ENCODE measurements around the gene KRTAP4-11.
A peak's percentile ranks its signal among the peaks of the same experiment; 100 is the strongest.
"Not testable (repeated sequence)": the region's sequence is repeated elsewhere in the genome, so short reads cannot be mapped to it uniquely, and the experiment has no call there.

KRTAP4-11 gene

DNA sequence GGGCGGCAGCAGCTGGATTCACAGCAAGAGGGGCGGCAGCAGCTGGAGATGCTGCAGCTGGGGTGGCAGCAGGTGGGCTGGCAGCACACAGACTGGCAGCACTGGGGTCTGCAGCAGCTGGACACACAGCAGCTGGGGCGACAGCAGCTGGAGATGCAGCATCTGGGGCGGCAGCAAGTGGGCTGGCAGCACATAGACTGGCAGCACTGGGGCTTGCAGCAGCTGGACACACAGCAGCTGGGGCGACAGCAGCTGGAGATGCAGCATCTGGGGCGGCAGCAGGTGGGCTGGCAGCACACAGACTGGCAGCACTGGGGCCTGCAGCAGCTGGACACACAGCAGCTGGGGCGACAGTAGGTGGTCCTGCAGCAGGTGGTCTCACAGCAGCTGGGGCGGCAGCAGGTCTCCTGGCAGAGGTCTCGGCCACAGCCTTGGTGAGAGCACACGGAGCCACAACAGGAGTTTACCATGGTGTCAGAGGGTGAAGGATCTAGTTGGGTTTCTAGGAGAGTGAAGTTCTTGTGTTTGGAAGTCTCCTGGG lies at the start of gene KRTAP4-11:
TSS of gene KRTAP4-11 (minus strand) at position 528 of the 541 bp plus-strand sequence. CDS start at position 470, 58 bp downstream.
- not testable (repeated sequence) for DNase-seq

DNA sequence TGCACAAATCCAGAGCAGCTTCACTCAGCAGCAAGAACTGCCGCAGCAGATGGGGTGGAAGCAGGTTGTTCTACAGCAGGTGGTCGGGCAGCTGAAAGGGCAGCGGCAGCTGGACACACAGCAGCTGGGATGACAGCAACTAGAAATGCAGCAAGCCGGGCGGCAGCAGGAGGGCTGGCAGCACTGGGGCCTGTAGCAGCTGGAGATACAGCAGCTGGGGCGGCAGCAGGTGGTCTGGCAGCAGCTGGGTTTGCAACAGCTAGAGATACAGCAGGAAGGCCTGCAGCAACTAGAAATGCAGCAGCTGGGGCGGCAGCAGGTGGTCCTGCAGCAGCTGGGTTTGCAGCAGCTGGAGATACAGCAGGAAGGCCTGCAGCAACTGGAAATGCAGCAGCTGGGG lies 49.4 kb upstream of the KRTAP4-11 start:
- DNase-seq = no peak

DNA sequence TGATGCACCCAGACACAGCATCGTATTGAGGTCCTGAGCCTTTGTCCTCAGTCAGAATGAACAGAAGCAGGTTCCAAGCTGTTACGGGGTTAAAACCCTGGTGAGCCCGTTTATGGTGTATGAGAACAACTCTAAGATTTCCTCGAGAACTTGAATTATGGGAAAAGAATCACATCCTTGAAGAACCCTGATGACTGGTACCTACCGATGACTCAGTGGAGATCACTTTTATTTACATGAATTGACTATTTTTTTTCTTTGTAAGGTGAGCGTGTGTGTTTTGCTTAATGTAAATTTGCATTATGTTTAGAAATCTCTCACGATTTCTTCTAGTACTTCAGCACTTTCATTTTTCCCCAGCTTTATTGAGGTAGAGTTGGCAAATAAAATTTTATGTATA lies 45.7 kb upstream of the KRTAP4-11 start:
- no peak for DNase-seq

GRCh38 chr17:41160648-41161047 lies 42.5 kb upstream of the KRTAP4-11 start, which contains the start of gene KRTAP4-4:
Gene KRTAP4-4 (minus strand): TSS chr17:41160748. CDS start chr17:41160691, 57 bp downstream.
- no peak for DNase-seq

GRCh38 chr17:41160190-41160589 lies 42.0 kb upstream of the KRTAP4-11 start:
- not testable (repeated sequence) for DNase-seq

DNA sequence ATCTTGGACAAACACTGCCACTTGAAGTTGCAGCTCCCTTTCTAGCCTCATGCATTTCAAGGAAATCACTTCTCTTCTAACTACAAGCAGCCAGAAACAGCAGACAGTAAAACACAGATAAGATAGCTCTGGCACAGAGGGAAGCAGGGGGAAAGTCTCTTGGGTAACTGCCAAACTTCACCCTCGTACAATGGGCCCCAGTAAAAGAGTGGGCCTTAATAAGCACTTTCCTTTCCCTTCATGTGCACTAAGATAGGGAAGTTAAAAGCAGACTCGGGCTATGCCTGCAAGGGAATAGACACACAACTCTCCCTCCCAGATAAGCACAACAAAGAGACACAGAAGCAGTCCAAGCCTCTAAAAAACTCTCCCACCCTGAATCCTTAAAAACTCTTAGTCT lies 35.7 kb upstream of the KRTAP4-11 start:
- no peak for DNase-seq

DNA sequence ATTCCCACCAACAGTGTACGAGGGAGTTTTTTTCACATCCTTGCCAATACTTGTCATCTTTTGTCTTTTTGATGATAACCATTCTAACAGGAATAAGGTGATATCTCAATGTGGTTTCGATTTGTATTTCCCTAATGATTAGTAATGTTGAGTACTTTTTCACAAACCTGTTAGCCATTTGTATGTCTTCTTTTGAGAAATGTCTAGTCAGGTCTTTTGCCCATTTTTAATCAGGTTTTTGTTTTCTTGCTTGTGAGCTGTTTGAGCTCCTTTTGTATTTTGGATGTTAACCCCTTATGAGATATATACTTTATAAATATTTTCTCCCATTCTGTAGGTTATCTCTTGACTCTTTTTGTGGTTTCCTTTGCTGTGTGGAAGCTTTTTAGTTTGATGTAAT lies 33.4 kb upstream of the KRTAP4-11 start:
- no peak for DNase-seq

DNA sequence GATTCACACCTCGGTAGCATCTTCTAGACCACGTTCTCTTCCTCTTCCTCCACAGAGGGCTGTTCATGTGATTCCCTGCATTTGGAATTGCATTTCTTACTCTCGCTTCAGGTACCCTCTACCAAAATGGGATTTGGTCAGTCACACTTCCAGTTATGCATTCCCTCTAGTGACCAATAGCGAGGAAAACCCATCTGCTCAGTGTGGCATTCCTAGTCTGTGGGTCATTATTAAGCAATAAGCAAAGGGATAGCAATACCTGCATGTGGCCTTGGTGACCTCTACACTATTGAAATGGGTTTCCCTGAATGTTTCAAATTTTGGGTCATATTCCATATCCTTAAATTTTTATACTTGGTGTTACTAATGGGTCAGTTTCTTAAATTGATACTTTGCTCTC lies 31.9 kb upstream of the KRTAP4-11 start:
- DNase-seq = no peak

GRCh38 chr17:41149652-41149985 lies 31.4 kb upstream of the KRTAP4-11 start, which contains the start of gene KRTAP4-5:
Gene KRTAP4-5 (minus strand): TSS chr17:41149825. CDS start chr17:41149767, 58 bp downstream.
- DNase-seq = no peak

GRCh38 chr17:41148971-41149651 lies 30.9 kb upstream of the KRTAP4-11 start:
- DNase-seq = not testable (repeated sequence)

DNA sequence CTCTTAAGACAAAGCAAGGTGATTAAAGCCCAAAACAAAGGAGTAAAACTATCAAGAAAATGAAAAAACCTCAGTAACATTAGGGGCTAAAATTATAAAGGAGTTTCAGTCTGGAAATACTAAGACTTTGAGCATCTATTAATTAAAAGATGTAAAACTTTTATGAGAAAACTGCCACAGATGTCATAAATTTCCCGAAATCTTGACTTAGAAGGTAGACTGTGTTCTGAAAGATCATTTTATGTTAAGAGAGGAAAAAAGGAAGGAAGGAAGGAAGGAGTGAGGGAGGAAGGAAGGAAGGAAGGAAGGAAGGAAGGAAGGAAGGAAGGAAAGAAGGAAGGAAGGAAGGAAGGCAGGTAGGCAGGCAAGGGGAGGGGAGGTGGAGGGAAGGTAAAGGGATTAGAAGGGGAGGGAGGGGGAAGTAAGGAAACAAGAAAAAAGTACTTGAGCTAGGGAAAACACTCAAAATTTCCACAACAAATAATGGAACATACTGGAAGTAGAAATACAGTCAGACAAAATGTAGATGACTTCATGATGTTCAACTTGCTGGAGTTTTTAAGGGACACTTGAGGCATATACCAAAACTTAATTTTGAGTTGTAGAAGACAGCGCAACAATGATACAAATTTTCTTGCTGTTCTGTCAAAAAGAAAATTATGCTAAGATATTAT lies 29.5 kb upstream of the KRTAP4-11 start:
- DNase-seq = no peak

DNA sequence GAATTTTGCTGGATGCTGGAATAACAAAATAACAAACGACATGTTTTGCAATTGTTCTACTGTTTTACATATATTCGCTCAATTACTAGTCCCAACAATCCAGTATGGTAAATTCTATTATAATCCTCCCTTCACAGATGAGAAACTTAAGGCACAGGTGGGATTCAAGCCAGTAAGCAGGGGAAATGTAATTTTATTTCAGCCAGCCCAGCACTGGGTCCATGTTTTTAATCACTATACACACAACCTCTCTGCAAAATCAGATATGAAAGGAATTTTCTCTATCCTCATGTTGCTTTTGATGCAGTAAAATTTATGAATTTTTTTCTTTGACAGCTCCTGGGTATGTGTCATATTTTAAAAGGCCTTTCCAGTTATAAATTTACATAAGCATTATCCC lies 27.1 kb upstream of the KRTAP4-11 start:
- no peak for DNase-seq

DNA sequence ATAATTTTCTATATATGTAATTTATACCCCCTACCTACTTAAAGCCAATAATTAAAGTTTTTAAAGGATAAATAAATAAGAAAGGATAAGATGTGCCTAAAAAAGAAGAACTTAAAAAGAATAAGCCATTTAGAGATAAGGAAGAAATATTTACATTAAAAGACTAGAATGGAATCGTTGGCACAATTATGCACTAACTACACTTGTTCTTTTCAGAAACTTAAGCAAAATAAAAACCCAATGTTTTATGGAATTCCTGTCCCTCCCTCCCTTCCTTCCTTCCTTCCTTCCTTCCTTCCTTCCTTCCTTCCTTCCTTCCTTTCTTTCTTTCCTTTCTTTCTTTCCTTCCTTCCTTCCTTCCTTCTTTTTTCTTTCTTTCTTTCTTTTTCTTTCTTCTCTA lies 26.7 kb upstream of the KRTAP4-11 start:
- no peak for DNase-seq

DNA sequence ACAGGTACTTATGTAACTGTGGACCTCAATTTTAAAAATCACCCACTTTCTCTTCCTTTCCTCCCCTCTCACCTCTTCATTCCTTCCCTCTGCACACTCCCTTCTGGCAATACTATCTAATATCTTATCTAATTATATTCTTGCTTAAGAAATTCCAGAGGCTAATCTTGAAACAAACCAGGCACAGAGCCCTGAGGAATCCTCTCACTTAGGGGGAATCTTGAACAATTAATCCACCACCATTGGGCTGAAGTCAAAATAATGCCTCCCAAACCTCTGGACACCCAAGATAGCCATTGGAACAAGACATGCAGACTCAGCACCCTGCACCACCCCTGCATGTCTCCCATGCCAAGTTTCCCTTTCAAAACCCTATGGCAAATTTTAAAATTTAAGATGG lies 23.2 kb upstream of the KRTAP4-11 start:
- DNase-seq = no peak

GRCh38 chr17:41140360-41141131 lies 22.4 kb upstream of the KRTAP4-11 start, which contains the start of gene KRTAP4-6:
Gene KRTAP4-6 (minus strand): TSS chr17:41140544. CDS start chr17:41140487, 57 bp downstream.
- DNase-seq = peak; percentile 31

- DNase-seq = not testable (repeated sequence)
Observed at GRCh38 chr17:41139865-41140264, 21.7 kb upstream of the KRTAP4-11 start.

DNA sequence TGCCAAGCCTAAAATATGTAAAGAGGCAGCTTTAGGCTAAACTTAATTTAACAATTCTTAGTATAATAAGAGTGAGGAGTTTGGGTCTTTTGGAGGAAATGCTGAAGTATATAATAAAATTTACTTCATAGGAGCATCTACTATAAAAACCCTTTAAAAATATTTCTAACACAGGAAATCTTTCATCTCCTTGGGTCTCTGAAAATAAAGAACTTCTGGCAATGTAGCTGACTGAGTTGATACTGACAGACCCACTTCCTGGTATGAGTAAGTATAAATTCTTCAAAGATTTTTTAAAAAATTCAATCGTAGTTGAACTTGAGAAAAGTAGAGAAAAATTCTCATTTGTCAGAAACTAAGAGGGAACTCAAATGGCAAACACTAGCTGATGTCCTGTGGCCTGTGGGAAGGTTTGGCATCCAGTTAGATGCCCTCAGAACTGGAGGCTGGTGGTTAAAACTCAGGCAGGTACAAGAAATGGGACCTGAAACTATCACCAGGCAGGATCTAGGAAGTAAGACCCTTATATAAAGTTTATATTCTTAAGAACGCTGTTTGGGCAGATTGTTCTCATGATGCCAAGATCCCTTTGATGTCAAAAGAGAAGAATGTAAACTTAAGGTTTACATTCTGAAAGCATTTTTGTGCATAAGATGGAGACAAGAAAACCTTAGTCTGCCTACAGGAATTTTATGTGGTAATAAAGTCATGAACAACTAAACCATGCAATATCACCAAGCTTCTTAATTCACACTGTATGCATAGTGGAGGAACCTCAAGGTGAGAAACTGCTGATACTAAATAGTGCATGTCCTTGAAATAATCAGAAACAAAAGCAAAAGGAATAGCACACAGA lies 15.9 kb upstream of the KRTAP4-11 start:
- DNase-seq = no peak

GRCh38 chr17:41131979-41132378 lies 13.8 kb upstream of the KRTAP4-11 start:
- DNase-seq = no peak

DNA sequence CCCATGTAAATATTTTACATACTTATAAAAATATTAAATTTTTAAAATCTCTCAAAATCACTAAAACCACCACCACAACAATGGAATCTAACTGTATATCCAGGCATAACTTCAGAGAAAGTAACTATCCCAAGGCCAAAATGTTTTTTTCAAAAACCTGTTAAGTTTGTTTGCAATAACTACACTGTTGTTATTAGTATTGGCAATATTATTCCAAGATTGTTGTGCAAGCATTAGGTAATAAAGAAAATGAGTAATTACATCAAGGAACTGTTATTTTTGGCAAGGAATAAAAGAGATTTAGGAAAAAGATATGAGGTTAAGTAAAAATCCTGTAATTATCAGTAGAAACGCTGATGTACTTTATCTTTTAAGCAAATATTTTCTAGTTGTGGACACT lies 9.2 kb upstream of the KRTAP4-11 start:
- DNase-seq = no peak

DNA sequence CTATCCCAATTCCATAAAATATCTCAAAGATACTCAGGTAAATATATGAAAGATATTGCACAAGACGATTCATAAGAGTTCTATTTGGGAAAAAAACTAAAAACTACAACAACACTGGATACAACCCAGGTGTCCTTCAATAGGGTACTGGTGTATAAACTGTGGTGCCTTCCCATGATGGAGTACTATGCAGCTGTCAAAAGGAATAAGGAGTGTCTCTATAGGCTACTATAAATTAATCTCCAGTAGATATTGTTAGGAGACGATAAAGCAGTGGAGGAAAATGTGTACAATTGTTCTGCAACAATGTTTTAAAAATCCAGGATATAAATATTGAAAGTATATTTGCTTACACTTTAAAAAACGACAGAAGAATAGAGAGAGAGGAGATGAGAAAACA lies 8.2 kb upstream of the KRTAP4-11 start:
- DNase-seq = no peak

GRCh38 chr17:41125064-41125463 lies 6.9 kb upstream of the KRTAP4-11 start:
- no peak for DNase-seq

- DNase-seq = not testable (repeated sequence)
Observed at GRCh38 chr17:41123991-41124371, 5.8 kb upstream of the KRTAP4-11 start, which contains the start of gene KRTAP4-12. Gene KRTAP4-12 (minus strand): TSS chr17:41124182. CDS start chr17:41124122, 60 bp downstream.

Measured in suppressor macrophage treated with lipopolysaccharide for 4 hours (primary cell).